ENCODE measurements around the gene CLASRP.
A peak's percentile ranks its signal among the peaks of the same experiment; 100 is the strongest.

The CLASRP gene

DNA sequence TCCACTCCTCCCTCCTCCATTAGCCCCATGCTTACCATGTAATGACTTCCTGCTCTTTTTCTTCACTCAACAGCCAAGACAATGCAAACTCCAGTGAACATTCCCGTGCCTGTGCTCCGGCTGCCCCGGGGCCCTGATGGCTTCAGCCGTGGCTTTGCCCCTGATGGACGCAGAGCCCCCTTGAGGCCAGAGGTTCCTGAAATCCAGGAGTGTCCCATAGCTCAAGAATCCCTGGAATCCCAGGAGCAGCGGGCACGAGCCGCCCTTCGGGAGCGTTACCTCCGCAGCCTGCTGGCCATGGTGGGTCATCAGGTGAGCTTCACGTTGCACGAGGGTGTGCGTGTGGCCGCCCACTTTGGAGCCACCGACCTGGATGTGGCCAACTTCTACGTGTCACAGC, 51.2 kb downstream of the CLASRP start:
- DNase-seq, result no peak

DNA sequence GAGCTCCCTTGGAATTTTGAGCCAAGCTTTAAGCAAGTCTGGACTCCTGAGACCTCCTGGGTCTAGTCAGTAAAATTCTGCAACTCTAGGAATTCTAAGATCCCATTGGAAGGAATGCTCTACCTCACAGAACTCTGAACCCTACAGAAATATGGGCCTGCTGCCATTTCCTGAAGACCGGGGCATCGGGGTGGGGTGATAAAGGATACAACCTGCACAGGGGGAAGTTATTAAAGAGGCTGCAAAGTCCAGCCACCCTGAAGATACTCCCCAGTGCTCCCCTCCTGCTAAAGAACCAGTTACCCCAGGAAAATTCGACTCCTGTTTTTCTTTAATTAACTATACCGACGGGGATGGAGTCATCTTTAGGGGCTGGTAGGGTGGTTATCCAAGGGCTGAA, 51.8 kb downstream of the CLASRP start:
- DNase-seq, result no peak

DNA sequence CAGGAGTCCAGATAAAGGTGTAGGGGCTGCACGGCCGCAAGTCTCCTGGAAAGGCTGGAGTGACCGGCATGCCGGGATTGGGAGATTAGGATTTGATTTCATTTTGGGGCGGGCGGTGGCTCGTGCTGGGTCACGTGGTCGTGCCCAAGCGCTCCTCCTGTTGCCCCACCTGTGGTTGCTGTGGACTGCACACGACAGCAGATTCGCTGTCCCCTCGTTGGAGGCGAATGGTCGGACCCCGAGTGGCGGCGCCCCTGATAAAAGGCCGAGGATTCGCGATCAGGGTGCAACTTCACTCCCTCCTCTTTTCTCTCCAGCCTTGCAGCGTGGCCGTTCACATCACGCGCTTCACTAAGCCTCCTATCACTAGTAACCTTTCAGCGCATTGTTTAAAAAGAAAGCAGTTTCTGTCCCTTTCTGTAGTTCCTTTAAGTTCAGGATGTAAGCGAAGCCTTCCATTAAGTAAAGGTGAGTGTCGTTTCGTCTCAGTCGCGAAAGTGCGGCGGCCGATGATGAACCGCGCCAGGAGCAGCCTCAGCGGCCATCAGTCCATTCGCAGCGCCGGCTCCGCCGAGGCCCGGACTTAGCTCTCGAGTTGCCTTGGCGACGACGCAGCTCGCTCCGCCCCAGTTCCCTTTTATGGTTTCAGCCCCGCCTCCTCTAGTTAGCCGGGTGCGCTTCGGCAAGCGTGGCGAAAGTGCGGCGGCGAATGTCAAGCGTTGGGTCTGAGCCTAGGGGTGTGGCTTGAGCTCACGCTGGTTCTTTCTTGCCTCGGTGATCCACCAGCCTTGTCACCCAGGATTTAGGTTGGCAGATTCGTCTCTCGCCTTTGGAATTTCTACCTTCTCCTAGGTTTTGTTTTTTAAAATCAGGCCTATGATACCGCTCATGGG, 52.4 kb downstream of the CLASRP start:
- peak; percentile 99 for DNase-seq

DNA sequence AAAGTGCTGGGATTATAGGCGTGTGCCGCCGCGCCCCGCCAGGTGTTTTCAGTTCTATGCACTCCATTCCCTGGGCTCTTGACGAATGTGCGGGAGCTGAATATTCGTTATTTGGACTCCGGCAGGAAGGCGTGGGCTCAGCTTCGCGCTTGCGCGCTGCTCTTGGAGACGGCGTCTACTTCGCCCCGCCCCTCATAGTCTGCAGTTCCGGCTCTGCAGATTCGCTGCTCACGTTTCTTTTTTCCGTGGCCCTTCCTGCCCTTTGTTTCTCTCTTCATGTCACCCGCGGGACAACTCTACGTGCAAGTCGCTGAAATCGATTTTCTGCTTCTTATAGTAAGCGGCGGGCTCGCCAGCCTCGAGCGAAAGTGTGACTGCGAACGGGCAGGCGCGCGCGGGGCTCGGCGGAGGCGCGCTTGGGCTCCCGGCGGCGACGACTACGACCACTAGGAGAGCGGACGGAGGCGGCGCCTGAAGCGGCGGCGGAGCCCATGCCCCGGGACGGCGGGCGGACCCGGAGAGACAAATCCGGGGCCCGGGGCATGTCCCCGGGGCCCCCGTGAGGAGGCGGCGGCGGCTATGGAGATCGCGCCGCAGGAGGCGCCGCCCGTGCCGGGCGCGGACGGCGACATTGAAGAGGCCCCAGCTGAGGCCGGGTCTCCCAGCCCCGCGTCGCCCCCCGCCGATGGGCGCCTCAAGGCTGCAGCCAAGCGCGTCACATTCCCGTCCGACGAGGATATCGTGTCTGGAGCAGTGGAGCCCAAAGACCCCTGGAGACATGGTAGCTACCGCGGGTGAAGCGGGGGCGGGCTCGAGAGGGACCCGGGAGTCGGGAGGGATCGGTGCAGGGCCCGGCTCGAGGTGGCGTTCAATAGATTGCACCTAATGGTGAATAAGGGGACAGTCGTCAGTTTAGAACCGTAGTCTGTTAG, 54.2 kb downstream of the CLASRP start, which contains the start of gene PPP1R37:
TSS of gene PPP1R37 (plus strand) at position 433 of the 932 bp plus-strand sequence. CDS start at position 580, 147 bp downstream.
- DNase-seq, result peak; percentile 96

DNA sequence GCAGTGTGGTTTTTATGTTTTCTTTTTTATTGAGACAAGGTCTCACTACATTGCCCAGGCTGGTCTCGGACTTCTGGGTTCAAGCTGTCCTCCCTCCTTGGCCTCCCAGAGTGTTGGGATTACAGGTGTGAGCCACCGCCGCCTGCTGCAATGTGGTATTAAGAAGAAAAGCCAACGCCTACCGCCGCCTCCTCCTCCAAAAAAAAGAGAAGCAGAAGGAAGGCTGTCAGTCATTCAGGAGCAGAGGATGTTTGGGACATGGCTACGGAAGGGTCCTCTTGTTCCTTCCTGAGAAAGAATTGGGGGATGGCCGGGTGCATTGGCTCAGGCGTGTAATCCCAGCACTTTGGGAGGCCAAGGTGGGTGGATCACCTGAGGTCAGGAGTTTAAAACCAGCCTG, 55.3 kb downstream of the CLASRP start:
- no peak for DNase-seq

DNA sequence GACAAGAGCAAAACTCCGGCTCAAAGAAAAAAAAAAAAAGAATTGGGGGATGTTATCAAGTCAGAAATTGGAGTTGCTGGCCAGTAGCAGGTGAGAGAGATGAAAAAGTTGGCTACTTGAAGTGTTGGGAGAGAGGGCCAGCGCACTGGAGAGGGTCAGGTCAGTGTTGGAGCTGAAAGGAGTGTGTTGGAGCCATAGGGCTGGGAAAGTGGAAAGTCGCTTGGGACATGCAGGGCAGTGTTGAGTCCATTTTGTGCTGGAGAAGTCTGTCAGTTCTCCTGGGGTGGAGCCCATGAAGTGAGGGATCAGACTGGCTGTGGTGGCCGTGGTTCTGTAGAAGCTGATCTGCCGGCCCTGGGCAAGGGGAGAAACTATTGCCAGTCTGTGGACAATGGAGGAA, 55.9 kb downstream of the CLASRP start:
- DNase-seq, result no peak

DNA sequence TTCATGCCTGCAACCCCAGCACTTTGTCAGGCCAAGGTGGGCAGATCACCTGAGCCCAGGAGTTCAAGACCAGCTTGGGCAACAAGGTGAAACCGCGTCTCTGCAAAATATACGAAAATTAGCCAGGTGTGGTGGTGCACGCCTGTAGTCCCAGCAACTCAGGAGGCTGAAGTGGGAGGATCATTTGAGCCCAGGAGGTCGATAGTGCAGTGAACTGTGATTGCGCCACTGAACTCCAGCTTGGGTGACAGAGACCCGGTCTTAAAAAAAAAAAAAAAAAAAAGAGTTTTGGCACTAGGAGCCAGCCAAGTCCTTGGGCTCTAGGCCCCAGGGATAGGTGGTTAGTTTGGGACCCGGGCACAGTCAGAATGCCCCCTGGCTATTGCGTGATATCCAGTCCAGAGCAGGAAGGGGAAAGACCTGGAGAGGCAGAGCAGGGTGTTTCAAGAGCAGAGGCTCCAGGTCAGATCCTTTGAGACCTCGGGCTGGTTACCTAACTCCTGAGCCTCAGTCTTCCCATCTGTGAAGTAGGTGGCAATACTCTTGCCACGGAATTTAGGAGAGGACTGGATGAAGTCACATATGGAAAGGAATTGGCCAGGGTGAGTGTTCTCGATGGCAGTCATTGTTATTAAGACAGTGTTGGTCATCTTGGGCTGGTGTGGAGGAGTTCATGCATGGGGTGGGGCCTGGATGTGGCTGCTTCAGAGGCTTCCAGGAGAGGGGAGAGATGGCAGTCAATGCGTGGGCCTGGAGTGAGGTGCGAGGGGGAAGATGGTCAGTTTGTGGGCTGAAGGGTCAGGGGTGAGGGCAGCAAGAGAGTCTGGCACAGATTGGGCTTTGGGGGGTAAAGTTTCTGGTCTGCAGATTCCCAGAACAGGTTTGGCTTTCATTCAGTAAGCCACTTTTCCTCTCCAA, 56.9 kb downstream of the CLASRP start:
- DNase-seq, result peak; percentile 25

DNA sequence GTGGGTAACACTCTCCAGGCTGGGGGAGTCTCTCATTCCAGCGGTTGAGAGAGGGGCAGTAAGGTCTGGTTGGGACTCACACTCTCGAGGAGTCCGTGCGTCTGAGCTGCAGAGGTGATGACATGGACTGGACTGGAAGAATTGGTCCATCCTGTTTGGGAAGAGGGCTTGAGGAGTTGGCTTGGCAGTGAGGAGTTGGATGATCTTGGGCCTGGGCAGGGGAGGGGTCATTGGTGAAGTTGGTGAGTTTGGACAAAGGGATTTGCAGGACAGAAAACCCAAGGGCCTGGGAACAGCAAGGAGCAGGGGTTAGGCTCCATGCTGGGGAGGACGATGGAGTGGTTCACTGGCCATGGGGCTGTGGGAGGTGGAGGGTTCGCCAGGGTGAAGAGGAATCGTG, 57.9 kb downstream of the CLASRP start:
- no peak for DNase-seq

DNA sequence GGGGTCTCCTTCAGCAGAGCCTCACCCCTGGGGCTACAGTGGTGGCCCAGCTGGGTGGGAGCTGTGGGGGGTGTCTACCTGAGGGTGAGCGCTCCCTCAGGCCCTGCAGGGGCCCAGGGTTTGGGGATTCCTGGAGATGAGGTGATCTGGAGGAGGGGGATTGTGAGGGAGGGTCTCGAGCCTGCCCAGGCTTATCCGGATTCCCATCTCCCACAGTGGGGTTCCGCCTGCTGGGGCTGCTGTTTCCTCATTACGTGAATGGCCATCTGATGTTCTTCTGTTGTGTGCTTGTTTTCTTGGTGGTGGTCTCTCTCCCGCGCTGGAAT, 58.6 kb downstream of the CLASRP start:
- DNase-seq, result no peak

DNA sequence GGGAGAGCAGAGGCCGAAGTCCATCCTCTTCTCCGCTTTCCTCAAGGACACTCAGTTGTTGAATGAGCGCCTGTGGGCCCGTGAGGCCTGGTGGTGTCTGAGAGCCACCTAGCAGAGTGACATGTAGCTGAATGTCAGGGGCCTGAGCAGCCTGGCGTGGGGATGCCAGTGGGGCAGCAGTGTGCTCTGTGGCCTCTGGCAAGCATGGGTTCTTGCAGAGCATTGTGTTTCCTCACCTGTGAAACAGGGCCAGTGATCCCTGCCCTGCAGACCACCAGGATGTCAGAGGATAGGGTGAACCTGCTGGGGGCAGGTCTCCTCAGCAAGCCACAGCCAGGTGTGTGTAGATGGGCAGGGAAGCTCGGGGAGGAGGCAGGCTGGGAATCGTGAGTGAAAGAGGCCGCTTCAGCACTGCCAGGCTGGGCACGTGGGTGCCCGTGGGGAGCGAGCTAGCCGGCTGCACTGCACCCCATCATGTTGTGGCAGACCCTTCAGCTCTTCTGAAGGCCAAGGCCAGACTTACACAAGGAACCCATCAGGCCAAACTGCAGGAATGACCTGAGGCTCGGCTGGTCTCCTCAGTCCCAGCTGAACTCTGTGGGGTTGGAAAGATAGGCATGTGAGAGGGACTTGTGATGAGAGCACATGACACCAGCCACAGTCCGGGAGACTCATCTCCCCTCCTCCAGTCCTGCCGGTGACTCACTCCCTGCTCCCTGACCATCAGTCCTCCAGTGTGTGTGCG, 59.1 kb downstream of the CLASRP start:
- DNase-seq, result peak; percentile 80

DNA sequence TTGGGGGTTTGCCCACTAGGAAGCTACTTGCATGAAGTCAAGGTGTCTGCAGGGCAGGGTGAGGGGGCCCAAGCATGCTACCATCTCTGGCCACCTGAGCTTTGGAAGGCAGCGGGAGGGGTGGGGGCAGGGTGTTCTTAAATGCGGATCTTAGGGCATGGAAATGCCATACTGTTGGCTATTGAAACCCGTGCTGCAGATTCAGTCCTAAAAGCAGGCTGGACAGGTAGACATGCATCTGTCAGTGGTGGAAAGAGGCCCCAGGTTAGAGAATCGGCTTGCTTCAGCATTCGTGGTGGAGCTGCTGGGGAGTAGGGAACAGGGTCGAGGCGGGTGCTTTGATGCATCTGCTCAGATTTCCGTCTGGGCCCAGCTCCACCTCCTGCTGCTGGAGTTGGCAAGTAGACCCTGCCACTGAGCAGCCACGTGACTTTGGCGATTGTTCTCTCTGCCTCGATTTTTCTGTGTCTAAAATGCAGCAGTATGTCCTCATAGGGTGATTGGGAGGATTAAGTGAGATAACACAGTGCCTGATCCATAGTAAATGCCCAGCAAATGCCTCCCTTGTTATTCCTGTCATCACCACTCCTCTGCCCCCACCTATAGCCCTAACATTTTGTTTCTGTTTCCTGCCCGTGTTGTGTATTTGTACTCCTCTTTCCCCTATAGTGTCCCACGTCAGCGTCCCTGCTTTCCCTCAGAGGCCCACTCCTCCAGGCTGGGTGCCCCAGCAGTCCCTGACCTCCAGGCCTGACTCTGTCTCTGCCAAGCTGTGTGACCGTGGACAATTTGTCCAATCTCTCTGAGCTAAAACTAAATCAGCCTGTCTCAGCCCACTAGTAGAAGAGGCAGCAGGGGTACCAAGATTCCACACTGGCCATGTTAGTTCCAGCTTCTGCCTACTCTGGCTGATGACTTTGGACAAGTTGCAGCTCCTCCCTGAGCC, 59.9 kb downstream of the CLASRP start:
- DNase-seq, result no peak

DNA sequence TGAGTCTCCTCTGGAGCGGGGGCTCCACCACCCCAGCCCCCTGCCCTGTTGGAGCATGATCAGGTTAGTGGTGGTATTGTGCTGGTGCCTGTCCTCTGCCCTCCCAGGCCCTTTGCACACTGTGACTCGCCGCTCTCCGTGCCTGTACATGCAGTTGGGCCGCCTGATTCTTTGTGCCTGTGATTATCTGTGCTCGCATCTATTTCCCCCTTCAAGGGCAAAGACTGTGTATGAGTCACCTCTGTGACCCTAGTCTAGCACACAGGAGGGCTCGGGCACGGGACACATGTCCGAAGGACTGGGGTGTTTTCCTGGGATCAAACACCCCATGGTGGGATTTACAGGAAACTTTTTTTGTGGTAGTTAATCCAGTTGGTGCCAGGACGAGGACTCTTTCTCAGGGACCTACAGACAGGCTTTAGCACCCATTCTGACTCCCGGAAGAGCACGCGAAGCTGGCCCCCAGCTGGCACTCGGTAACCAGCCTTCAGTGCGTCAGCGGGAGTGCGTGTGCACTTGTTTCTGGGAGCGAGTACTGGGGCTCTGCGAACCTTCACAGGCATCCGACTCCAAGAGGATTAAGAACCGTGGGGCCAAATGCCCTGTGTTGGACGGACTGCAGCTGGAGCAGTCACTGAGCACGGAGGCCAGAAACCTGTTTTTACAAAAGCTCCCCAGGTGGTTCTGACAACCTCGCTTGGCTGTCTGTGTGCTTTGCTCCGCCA, 60.8 kb downstream of the CLASRP start:
- DNase-seq, result no peak

DNA sequence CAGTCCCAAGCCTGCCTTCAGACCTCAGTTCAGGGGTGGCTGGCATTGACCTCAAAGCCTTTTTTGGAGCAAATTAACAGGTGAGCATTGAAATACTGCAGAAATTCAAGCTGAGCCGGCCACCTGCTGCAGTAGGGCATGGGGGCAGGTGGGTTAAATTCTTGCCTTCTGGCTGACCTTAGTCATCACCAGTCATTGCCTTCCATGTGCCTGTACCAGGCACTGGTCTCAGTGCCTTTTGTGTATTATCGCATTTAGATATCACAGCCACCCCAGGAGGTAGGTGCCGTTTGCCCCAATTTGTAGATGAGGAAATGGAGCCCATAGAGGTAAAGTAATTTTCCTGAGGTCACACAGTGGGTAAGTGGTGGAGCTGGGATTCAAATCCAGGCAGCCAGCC, 61.4 kb downstream of the CLASRP start:
- no peak for DNase-seq

DNA sequence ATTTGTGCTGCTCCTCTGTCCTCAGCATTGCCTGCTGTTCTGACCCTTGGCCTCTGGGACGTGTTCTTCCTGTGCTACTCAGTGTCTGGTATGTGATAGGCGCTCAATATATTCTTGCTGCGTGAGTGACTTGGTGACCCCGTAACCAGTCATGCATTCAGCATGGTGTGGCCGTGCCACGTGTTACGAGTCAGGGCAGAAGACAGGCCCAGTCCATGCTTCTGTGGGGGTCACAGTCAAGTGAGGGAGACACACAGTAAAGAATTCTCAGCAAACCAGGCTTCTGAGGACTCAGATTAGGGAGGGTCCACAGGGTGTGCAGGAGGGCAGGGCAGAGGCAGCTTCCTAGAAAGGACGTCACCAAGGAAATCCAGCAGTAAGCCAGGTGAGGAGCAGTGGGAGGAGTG, 62.0 kb downstream of the CLASRP start:
- DNase-seq, result no peak

DNA sequence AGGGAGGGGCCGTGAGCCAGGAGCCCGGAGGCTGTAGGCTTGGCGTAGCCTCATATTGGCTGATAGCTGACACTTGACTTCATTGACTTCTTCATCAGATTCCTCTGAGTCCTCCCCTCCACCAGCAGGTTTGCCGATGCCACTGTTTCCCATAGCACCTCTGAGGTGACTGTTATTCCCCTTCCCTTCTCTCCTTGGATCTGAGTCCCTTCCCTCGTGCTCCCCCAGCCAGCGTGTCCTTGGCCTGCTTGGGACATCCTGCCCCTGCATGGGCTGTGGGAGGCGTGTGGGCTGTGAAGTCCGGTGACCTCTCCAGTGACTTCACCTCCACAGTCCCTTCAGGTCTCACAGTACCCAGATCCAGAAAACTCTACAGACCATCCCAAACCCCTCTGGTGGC, 63.0 kb downstream of the CLASRP start:
- DNase-seq, result no peak

DNA sequence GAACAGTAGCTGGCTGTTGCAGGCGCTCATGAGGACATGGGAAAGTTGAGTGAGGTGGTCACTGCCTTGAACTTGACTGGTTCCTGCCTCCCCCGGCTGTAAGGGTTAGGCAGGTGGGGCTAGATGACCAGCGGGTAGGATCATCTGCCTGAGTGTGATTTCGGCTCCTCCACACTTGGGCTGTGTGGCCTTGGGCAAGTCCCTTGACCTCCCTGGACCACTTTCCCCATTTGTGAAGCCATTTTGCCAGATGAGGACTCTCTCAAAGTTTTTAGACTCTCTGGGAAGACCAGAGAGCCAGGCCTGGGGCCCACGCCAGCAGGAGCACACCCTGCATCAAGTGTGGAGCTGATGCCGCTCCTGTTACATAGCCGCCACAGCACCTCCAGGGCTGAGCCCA, 63.6 kb downstream of the CLASRP start:
- DNase-seq, result no peak

DNA sequence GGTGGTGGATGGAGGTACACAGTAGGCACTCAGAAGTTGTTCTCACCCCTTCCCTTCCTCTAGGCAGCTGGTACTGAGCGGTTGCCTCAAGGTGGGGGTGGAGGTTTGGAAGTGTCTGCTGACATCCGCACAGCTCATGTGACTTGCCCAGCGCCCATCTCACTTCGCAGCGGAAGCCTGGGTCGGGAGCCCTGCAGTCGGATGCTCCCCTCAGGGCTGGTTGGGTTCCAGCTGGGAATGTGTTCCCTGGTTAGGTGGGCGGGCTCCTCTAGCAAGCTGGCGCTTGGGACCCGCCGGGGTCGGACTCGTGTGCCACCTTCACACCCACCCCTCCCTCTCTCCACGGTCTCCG, 64.3 kb downstream of the CLASRP start:
- no peak for DNase-seq

DNA sequence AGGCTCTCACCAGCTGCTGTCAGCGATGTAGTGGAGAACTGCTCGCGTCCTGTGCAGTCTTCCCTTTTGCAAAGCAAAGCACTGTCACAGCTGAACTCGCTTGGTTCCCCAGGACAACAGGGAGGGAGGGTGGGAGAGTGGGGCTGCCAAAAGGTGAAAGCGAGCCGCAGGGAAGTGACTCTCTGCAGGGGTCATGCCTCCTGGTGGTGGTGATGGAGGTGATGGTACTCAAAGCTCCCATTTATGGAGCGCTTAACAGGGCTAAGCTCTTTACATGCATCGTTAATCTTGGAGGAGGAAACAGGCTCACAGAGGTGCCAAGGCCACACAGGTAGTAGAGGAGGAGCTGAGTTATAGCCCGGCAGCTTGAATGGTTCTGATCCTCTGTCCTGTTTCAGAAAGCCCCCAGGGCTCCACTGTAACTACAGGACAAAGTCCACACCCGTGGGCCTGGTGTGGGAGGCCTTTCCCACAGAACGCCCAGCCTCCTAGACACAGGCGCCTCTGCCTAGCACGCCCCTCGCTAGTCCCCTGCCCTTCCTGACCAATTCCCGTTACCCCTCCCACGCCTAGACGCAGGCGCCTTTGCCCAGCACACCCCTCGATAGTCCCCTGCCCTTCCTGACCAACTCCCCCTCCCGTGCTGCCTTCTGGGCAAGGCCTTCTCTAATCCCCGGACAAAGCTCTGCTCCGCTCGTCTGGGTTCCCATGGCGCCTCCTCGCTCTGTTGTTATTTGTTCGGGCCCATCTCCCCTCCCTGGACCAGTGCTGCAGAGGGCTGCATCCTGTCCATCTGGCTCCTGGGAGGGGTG, 64.9 kb downstream of the CLASRP start:
- no peak for DNase-seq

DNA sequence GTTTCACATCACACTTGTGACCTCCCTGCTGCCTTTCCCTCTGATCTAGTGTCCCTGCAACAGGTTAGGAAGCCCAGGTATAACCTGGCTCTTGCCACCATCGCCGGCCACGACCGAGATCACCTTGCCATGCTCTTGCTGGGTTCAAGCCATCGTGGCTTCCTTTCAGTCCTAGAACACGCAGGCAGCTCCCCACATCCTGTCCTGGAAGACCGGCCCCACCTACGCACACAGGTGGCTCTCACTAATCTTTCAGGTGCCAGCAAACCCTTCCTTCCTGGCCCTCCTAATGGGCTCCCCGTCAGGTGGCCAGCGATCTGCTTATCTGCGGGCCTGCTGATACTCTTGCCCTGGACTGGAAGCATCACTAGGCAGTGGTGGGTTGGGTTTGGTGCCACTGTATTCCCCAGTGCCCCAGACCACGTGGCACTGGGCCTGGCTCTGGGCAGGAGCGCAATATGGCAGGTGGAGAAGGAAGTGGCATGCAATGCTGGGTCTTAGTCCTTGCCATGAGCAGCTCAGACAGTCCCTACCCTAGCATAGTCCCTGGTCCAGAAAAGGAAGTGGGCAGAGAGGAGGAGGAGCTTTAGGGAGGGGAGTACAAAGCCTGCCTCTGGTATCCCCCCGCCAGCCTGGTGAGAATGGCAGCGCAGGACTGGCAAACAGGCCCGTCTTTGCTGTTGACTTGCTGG, 66.0 kb downstream of the CLASRP start:
- DNase-seq, result peak; percentile 32

Data from MV-4-11 (cell line).